ENCODE results near the gene RGS7.

RGS7 gene

GRCh38 chr1:241022366-241022765, 334.6 kb downstream of the RGS7 start:
- Histone ChIP-seq H3K36me3 (no peaks in the 10 kb centered on the region), H3K4me1 (ENCODE audit: control insufficient read depth in 1 of 2, insufficient read depth in 1 of 2, low read depth in 1 of 2, low read length in 1 of 2) (no peaks in the 10 kb centered on the region), H3K27me3 (no peaks in the 10 kb centered on the region), H3K27ac (no peak overlapping the region), H3K4me3 (ENCODE audit: low read depth in 1 of 2, low read length in 1 of 2) (no peak overlapping the region), H3K9me3 (no peaks in the 10 kb centered on the region)
- no peak for TF ChIP-seq CTCF (IDR thresholded peaks at IDR 0.05)

GRCh38 chr1:241020851-241021697, 335.9 kb downstream of the RGS7 start:
- no peak overlapping the region for H3K4me3 ChIP-seq (ENCODE audit: low read depth in 1 of 2, low read length in 1 of 2)
- H3K27ac ChIP-seq = no peak overlapping the region
- no peaks in the 10 kb centered on the region for H3K9me3 ChIP-seq
- H3K4me1 ChIP-seq (ENCODE audit: control insufficient read depth in 1 of 2, insufficient read depth in 1 of 2, low read depth in 1 of 2, low read length in 1 of 2) = no peaks in the 10 kb centered on the region
- H3K36me3 ChIP-seq = no peaks in the 10 kb centered on the region
- no peak for TF ChIP-seq CTCF (IDR thresholded peaks at IDR 0.05)
- no peaks in the 10 kb centered on the region for H3K27me3 ChIP-seq

- no peak for TF ChIP-seq CTCF (IDR thresholded peaks at IDR 0.05)
- Histone ChIP-seq H3K36me3 (no peaks in the 10 kb centered on the region), H3K27me3 (no peaks in the 10 kb centered on the region)
These were observed 344.2 kb downstream of the RGS7 start for GRCh38 chr1:241012708-241013340.

GRCh38 chr1:241007668-241008067, 349.3 kb downstream of the RGS7 start:
- no peak for TF ChIP-seq CTCF (IDR thresholded peaks at IDR 0.05)
- Histone ChIP-seq H3K27ac (no peak overlapping the region), H3K36me3 (no peaks in the 10 kb centered on the region), H3K4me3 (ENCODE audit: low read depth in 1 of 2, low read length in 1 of 2) (no peak overlapping the region), H3K27me3 (no peaks in the 10 kb centered on the region), H3K9me3 (no peaks in the 10 kb centered on the region), H3K4me1 (ENCODE audit: control insufficient read depth in 1 of 2, insufficient read depth in 1 of 2, low read depth in 1 of 2, low read length in 1 of 2) (no peaks in the 10 kb centered on the region)

More at GRCh38 chr1:241012708-241013340, 344.2 kb downstream of the RGS7 start:
- H3K9me3 ChIP-seq = no peaks in the 10 kb centered on the region
- H3K4me3 ChIP-seq (ENCODE audit: low read depth in 1 of 2, low read length in 1 of 2) = no peak overlapping the region
- H3K4me1 ChIP-seq (ENCODE audit: control insufficient read depth in 1 of 2, insufficient read depth in 1 of 2, low read depth in 1 of 2, low read length in 1 of 2) = no peaks in the 10 kb centered on the region
- no peak overlapping the region for H3K27ac ChIP-seq

GRCh38 chr1:240999826-241000225, 357.2 kb downstream of the RGS7 start:
- Histone ChIP-seq H3K36me3 (no peaks in the 10 kb centered on the region), H3K27me3 (no peaks in the 10 kb centered on the region), H3K4me3 (ENCODE audit: low read depth in 1 of 2, low read length in 1 of 2) (no peak overlapping the region), H3K9me3 (no peaks in the 10 kb centered on the region), H3K4me1 (ENCODE audit: control insufficient read depth in 1 of 2, insufficient read depth in 1 of 2, low read depth in 1 of 2, low read length in 1 of 2) (no peaks in the 10 kb centered on the region), H3K27ac (no peak overlapping the region)
- TF ChIP-seq CTCF (IDR thresholded peaks at IDR 0.05) = no peak
